Caki2 (cell line): ENCODE data around the gene LMF2. TPM values are rescaled to one million over a fixed set of nuclear protein-coding genes. Genes with fewer than 3 reads are reported as not detected.
"Not testable (repeated sequence)": the region's sequence is repeated elsewhere in the genome, so short reads cannot be mapped to it uniquely, and the experiment has no call there.

Source experiments
- DNase-seq: peaks from one replicate; pipeline ENCODE4 v3.0.0-alpha.2; 2015; ENCODE audit warnings: low read depth
- in situ Hi-C: cut with HindIII; loops from 2 replicates; pipeline ENCODE4 v1.10.0; 2016; ENCODE audit warnings: low sequenced_read_pairs, low pct_unique_long_range_greater_than_20kb, mixed read lengths
- total RNA-seq: library from RNA; depleted of rRNA; stranded (reverse); fragments of >200 nt; shearing (Covaris generic); gene quantifications from 2 replicates; pipeline ENCODE4 v1.2.3, GENCODE V29; 2014; ENCODE audit warnings: low replicate concordance

Gene LMF2
- total RNA-seq, 1 experiment from 2014 or later, result 112 TPM

DNA sequence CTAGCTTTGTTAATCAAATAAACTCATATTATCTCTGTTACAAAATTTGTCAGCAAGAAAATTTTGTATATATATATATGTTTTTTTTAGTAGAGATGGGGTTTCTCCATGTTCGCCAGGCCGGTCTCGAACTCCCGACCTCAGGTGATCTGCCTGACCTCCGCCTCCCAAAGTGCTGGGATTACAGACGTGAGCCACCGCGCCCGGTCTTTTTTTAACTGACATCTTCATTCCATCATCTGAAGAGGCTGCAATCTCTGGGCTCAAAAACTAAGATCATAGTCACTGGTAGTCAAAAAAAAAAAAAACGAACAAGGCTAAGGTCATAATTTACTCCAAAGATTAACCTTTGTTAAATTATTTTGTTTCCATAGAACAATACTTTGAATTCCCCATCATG lies 32.9 kb upstream of the LMF2 start:
- in situ Hi-C loops, result no loop called here
- DNase-seq, result no peak

DNA sequence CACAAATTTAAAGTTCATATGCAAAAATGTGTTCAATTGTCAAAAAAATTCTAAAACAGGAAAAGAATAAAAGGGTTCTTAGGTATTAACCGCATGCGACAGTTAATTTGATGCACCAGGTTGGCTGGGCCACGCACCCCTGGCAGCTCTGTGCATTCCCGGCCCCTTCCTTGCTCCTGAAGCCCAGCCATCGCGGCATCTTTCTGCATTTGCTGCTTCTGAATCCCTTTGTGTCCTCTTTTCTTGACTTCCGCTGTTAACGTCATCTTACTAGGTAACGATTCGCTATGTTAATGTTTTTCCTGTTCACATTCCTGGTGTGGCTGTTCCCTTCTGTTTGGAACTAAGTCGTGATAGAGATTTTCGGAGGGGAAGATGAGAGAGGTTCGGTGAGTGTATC lies 30.3 kb upstream of the LMF2 start:
- no peak for DNase-seq
- in situ Hi-C loops, result no loop called here

DNA sequence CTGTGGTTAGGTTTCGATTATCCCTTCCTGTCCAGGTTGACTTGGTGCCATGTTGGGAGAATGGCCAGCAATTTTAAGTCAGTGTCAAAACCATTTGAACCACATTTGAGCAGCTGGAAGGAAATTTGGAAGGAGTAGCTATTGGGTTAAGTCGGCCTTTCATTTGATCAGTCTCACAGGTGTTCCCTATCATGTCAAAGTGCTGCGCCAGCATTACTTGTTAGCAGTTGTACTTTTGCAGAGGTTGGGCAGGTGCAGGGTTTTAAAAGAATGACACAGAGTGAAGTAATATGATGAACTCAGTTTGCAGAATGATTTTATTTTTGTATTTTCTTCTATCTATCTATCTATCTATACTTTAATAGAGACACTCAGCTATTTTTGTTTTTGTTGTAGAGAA lies 28.7 kb upstream of the LMF2 start:
- DNase-seq, result no peak
- in situ Hi-C loops, result no loop called here

DNA sequence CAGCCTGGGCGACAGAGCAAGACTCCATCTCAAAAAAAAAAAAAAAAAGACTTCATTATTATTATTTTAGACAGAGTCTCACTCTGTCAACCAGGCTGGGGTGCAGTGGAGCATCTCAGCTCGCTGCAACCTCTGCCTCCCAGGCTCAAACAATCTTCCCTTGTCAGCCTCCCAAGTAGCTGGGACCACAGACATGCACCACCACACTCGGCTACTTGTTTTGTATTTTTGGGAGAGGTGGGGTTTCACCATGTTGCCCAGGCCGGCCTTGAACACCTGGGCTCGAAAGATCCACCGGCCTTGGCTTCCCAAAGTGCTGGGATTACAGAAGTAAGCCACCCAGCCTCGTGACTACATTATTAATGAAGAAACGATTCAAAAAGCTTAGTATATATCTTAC lies 27.6 kb upstream of the LMF2 start:
- DNase-seq, result no peak
- in situ Hi-C loops, result no loop called here

DNA sequence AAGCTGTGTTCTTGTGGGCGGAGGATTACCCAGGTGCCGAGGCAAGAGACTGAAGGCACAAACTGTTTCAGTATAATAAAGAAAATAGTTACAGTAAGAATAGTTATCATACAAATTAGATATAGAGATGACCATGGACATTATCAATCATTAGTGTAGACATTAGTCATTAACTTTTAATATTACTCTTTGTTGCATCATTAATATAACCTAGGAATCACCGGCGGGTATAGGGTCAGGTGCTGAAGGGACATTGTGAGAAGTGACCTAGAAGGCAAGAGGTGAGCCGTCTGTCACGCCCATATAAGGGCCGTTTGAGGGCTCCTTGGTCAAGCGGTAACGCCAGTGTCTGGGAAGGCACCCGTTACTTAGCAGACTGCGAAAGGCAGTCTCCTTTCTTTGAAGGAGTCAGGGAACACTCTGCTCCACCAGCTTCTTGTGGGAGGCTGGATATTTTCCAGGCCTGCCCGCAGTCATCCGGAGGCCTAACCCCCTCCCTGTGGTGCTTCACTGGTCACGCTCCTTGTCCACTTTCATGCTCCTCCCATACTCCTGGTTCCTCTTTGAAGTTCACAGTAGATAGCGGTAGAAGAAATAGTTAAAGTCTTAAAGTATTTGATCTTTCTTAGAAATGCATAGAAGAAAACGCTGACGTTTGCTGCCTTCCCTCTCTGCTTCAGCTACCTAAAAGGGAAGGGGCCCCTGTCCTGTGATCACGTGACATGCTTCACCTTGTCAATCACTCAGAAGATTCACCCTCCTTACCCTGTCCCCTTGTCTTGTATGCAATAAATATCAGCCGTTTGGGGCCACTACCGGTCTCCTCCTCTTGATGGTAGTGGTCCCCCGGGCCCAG lies 26.6 kb upstream of the LMF2 start:
- in situ Hi-C loops, result not testable (repeated sequence)

DNA sequence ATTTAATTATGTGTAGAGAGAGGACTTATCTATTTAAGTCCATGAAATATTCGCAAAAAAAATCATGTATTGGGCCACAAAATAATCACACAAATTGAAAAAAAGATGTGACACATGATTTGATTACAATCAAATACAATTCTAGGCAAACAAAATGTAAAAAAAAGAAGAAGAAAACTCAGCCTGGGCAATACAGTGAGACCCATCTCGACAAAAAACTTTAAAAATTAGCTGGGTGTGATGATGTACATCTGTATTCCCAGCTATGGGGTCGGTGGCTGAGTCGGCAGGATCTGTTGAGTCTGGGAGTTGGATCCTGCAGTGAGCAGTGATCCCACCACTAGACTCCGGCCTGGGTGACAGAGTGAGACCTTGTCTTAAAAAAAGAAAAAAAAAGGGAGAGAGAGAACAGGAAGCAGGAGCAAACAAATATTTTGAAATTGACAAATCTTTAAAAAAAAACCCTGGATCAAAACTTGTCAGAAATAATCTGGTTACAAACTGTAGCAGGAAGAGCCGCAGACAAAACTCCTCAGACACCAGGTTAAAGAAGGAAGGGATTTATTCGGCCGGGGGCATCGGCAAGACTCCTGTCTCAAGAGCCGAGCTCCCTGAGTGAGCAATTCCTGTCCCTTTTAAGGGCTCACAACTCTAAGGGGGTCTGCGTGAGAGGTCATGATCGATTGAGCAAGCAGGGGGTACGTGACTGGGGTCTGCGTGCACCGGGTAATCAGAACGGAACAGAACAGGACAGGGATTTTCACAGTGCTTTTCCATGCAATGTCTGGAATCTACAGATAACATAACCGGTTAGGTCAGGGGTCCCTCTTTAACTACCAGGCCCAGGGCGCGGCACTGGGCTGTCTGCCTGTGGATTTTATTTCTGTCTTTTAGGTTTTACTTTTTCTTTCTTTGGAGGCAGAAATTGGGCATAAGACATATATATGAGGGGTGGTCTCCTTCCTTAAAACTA lies 25.6 kb upstream of the LMF2 start:
- DNase-seq, result no peak
- in situ Hi-C loops, result no loop called here

More for the DNA sequence above, 26.6 kb upstream of the LMF2 start:
- peak; percentile 58 for DNase-seq

DNA sequence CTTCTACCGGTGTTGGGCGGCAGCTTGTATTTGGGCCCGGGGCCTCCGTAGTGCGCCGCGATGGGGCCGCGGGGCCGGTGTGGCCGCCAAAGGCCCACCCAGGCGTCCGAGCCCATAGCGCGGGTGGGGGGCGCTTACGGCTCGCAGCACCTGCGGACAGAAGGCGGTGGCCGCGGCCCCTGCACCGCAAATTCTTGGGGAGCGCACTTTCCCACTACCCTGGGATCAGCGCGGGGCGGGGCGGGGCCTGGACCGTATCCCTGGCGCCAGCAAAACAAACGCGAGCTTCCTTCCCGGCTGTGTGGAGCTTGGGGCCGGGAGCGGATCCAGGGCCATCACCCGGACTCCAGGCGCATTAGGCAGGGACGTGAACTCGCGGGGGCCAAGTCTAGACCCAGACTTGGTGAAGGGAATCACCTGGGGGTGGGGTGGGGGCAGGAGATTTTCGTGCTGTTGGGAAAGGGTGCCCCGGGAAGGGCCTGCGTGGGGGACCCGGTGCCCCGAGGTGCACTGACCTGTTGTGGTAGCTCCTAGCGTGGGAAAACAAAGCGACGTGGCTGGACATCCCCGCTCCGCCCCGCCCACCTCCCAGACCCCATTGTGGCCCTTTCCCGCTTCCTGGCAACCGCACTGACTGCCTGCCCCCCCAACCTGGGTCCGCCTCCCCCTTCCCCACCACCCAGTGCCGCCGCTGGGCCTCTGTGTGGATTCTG lies 24.6 kb upstream of the LMF2 start:
- in situ Hi-C loops, result no loop called here
- peak; percentile 79 for DNase-seq

DNA sequence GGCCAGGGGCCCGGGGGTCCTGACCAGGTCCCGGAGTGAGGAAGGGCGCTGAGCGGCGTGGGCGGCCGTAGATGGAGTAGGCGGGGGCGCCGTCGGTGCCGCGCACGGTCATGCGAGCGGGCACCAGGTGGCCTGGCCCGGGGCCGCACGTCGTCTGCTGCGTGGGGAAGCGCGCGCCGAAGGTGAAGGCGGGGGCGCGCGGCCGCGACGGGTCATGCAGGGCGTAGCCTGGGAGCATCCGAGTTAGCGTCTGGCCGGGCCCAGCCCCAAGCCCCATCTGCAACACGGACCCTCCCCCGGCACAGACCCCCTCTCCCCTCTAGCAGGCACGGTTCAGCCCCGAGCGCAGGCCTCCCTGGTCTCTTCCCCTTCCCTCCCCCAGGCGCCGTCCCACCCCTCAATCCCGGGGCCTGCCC lies 24.1 kb upstream of the LMF2 start:
- DNase-seq, result peak; percentile 68
- in situ Hi-C loops, result no loop called here

DNA sequence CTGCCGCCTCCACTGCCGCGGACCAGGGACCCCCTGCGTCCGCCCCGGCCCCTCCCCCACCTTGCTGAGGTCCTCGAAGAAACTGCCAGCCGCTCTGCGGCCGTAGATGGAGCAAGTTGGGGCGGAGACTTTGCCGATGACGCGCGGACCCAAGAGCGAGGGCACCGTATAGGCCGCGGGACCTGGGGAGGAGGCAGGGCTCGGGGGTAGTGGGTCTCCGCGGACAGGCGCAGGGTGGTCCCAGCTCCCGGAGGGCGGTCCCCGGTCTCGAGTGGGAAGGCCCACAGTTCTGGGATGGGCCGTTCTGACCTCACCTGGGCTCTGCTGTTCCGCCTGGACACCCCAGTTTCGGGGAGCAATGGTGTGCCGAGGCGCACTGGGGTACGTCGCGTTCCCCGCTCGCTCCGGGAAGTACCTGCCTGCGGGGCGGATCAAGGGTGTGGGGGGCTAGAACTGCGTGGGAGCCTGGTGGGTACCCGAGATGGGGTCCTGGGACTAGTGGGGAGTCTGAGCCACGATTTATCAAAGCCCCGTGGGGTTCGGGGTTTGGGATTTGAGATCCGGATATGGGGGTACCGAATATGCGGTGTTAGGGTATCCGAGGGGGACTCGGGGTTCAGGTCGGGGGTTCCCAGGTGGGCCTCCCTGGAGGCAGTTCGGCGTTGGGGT lies 23.5 kb upstream of the LMF2 start:
- in situ Hi-C loops, result no loop called here
- DNase-seq, result peak; percentile 88

DNA sequence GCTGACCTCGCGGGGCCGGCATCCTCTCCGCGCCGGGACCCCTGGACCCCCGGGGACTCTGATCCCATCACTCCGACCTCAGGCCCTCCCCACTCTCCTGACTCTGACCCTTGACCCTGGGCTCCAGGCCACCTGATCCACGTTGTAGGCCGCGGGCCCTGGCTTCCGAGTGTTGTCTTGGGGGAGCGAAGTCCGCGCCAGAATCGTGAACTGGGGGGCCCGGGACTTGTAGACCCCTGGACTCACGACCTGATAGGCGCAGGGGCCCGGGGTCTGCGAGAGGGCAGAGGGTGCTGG lies 23.0 kb upstream of the LMF2 start:
- DNase-seq, result no peak
- in situ Hi-C loops, result no loop called here

DNA sequence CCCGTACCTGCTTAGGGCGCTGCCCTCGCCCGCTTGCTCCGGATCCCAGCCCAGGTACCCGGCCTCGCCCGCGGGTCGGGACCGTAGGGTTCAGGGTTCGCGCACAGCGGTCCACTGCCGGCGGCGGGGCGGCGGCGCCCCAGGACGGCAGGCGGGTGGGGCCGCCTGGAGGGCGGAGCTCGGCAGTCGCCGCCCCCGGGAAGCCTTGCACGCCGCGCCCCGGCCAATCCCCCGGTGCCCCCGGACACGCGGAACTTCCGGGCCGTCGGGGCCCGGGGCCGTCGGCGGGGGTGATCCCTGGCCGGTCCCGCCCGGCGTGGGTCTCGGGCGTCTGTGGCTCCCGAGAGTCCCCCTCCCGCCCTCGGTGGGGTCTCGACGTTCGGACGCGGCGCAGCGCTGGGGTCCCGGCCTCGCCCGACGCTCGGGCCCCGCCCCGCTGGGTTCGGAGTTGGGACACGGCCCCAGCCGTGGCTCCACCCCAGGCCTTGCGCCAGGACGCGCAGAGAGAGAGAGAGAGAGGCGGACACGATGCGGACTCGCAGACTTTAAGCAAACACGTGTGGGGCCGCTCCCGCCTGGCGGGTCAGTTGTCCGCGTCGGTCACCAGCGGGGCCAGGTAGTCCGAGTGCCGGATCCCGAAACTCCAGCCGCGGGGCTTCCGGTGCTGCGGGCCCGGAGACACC lies 22.5 kb upstream of the LMF2 start, which contains the start of gene TYMP:
TSS of gene TYMP (minus strand) at position 116 of the 683 bp plus-strand sequence. CDS start 303 bp downstream, outside the sequence.
- in situ Hi-C loops, result no loop called here

DNA sequence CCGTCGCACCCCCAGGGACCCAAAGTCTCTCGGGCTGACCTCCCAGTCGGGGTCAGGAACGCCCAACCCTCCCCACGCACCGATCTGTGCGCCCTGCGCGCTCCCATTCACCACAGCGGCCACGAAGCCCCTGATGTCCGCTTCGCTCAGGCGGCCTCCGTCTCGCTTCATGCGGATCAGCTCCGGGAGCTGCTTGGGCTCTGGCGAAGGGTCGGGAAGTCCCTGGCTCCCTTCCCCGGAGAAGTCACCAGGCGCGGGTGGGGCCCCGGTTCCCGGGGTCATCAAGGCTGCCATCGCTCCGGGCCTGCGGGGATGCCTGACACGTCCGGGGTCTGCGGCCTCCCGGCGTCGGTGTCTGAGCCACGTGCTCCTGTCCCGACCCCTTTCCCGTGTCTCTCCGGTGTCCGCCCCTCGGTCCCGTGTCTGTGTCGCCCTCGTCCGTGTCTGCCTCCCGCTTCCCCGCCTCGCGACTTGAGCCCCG lies 22.0 kb upstream of the LMF2 start:
- DNase-seq, result no peak
- in situ Hi-C loops, result no loop called here

More for the DNA sequence above, 22.5 kb upstream of the LMF2 start, which contains the start of gene TYMP:
- peak; percentile 94 for DNase-seq

DNA sequence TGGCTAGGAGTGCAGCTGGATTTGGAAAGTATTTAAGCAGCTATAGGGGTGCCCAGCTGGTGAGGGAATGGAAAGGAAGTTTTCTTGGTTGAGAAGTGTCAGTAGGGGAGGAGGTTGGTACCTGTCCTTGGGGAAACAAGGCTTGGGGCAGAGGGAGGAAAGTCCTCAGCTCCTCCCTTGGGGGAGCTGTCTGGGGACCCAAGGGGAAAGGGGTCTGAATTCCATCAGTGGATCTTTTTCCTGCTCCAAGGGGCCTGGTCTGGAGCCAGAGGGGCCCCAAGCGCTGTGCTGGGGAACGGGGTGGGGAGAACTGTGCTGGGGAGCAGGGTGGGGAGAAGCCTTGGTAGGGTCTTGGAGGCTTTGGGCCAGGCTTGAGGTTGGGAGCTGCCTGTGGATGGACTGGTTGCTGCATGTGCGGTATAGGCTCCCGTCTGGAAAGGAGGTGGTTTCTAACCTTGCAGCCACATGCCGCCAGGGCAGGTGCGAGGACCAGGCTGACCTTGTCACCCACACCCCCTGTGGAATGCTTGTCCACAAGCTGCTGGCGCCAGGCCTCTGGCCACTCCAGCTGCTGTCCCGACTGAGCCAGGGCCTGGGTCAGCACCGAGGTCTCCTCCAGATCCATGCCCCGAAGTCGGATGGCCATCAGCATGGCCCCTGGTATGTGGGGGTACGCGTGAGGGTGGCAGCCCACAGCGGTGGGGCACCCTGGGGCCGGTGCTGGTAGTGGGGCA lies 21.3 kb upstream of the LMF2 start:
- DNase-seq, result no peak
- in situ Hi-C loops, result no loop called here

DNA sequence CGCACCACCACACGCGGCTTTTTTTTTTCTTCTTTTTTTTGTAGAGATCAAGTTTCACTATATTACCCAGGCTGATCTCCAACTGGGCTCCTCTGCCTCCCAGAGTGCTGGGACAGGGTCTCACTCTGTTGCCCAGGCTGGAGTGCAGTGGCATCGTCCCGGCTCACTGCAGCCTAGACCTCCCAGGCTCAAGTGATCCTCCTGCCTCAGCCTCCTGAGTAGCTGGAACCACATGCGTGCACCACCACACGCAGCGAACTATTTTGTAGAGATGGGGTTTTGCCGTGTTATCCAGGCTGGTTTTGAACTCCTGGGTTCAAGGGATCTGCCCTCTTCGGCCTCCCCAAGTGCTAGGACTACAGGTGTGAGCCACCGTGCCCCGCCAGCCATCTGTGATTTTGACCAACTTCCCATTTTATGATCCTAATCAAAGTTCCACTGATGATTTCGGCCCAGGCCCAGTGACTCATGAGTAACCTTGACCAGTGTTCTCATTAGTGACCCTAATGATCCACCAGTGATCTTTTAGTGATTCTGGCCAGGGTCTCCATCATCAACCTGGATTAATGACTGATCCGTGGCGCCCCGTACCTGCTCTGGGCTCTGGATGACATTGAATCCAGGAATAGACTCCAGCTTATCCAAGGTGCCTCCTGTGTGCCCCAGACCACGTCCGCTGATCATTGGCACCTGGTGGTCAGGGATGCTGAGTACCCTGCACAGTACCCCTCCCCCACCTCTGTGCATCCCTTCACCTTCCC lies 20.6 kb upstream of the LMF2 start:
- in situ Hi-C loops, result no loop called here
- DNase-seq, result no peak

DNA sequence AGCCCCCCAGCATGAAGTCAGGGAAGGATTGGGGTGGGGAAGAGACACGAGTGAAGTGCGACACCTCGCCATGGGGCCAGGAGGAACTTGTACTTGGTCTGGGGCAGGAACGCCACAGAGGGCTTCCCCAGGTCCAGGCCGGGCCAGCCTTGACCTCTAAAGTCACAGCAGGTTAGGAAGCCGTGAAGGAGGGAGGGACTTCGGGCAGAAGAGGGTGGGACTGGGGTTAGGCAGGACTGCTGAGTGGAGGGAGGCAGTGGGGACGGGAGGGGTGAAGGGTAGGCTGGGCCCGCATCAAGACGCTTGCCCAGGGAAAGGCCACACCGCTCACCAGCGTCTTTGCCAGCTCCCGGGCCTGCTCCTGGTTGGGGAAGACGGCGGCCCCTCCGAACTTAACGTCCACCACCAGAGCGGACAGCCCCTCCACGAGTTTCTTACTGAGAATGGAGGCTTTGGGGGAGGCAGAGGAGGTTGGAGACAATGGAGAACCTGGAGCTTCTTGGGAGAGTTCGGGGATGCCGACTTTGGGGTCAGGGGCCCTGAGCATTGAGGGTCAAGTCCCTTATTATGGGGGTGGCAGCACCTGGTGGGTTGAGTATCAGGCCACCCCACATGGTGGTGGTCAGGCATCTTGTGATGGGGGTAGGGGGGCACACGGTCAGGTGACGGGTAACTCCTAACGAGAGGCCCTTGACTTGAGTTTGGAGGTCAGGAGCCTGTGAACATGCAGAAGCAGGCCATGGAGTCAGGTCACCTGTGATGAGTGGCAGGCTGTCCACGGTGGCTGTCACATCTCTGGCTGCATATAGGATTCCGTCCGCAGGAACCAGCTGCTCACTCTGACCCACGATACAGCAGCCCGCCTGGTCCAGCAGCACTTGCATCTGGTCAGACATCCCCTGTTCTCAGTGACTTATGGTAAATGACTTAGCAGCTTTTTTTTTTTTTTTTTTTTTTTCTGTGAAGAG lies 19.6 kb upstream of the LMF2 start:
- in situ Hi-C loops, result no loop called here

More for the DNA sequence above, 19.6 kb upstream of the LMF2 start:
- DNase-seq, result peak; percentile 83
